Kidney (tissue), 14 donors: ENCODE measurements around the gene KRT6B. TPM values are rescaled to one million over a fixed set of nuclear protein-coding genes. Genes with fewer than 3 reads are reported as not detected.

Experiments used
- DNase-seq, 5 donors: peaks; one replicate each; pipeline ENCODE4 v3.0.0-alpha.2; 2013 to 2020
- FAIRE-seq: peaks from 2 replicates; lab custom pipeline; 2012; peaks lifted over from hg19 to GRCh38; lab: Jason Lieb, UNC
- H3K27ac ChIP-seq, 2 donors: one replicate each; pipeline ENCODE4 v1.7.0; 2013; ENCODE audit warnings: low read depth in 2 of 2, low read length in 2 of 2, inconsistent platforms in 1 of 2
- H3K27me3 ChIP-seq: one replicate; pipeline ENCODE4 v1.7.1; 2013; ENCODE audit warnings: low read length, inconsistent platforms; ENCODE audit not compliant: control insufficient read depth, insufficient read depth
- H3K36me3 ChIP-seq, 3 donors: one replicate each; pipeline versions ENCODE4 v1.7.0 to v1.7.1; 2013; ENCODE audit warnings: low read length in 3 of 3, control low read depth in 1 of 3, inconsistent platforms in 1 of 3; ENCODE audit not compliant: insufficient read depth in 3 of 3, control insufficient read depth in 2 of 3
- H3K4me1 ChIP-seq, 3 donors: one replicate each; pipeline versions ENCODE4 v1.7.0 to v1.7.1; 2013; ENCODE audit warnings: low read length in 3 of 3, inconsistent platforms in 1 of 3, low read depth in 1 of 3; ENCODE audit not compliant: control insufficient read depth in 2 of 3, insufficient read depth in 2 of 3
- H3K4me3 ChIP-seq, 3 donors: one replicate each; pipeline versions ENCODE4 v1.7.0 to v1.8.1; 2013; ENCODE audit warnings: low read length in 3 of 3, control low read depth in 1 of 3, inconsistent platforms in 1 of 3
- H3K9ac ChIP-seq, 3 donors: one replicate each; pipeline versions ENCODE4 v1.7.0 to v1.7.1; 2013; ENCODE audit warnings: low read length in 3 of 3, control low read depth in 1 of 3, inconsistent platforms in 1 of 3
- H3K9me3 ChIP-seq, 3 donors: one replicate each; pipeline versions ENCODE4 v1.7.0 to v1.7.1; 2013; ENCODE audit warnings: low read length in 3 of 3, control low read depth in 1 of 3, inconsistent platforms in 1 of 3; ENCODE audit not compliant: control insufficient read depth in 2 of 3, insufficient read depth in 1 of 3
- intact Hi-C: fragments of 100-400 bp; cut with DNase I; formaldehyde crosslinking; loops from one replicate; pipeline ENCODE4 v1.11.1; 2022
- polyA plus RNA-seq: library from polyadenylated mRNA; stranded (reverse); fragments of 350-450 nt; fragmentation: Illumina TruSeq; extraction: RNeasy Lipid Tissue Mini Kit (QIAGEN cat#74804); gene quantifications from one replicate; pipeline ENCODE4 v1.2.3, GENCODE V29; 2014; ENCODE audit warnings: low read depth, low replicate concordance; ENCODE audit not compliant: insufficient read depth
- total RNA-seq: library from RNA; stranded (reverse); fragmentation: NEBNext Ultra II Directional; extraction: Animal tissue kit (Norgen Biotek cat#: 25700); gene quantifications from one replicate; pipeline ENCODE4 v1.2.1, GENCODE V29; 2021
- TF ChIP-seq, protein P1 (sequence below): IDR thresholded peaks from 3 replicates; pipeline ENCODE4 v1.5.1; 2012; ENCODE audit warnings: mild to moderate bottlenecking, moderate library complexity, borderline replicate concordance; ENCODE audit not compliant: insufficient read depth; ENCODE audit errors: extremely low read depth
- donor health status: control.
- donor health status: control.
- donor health status: control.
- donor health status: control.
- donor health status: control.
- donor health status: DM: yes; HTN: yes; CAD: no.
- donor health status: Normal renal cell carcinoma (clear cell type).

The KRT6B gene
- total and polyA plus RNA-seq, 2 donors from 2014 or later = not detected

DNA sequence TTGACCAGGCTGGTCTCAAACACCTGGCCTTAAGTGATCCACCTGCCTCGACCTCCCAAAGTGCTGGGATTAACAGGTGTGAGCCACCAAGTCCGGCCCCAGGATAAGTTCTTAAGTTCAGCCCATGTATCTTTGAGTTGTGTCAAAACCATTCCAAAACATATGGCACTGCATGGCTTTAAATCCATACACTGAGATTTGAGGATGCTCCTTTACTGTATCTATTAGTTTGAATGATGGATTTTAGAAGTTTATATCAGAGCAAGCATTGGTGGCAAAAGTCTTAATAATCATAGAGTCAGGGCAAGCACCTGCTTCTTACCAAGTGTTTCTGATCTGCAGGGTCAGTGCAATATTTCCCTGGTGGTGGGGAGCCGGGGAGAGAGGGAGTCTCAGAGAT, 6.1 kb downstream of the KRT6B start:
- Histone ChIP-seq H3K9ac (no peak overlapping the region), H3K27ac (no peak overlapping the region), H3K4me1 (no peaks in the 10 kb centered on the region), H3K9me3 (no peaks in the 10 kb centered on the region), H3K27me3 (no peaks in the 10 kb centered on the region), H3K36me3 (no peaks in the 10 kb centered on the region), H3K4me3 (no peak overlapping the region)
- TF ChIP-seq, protein P1, sequence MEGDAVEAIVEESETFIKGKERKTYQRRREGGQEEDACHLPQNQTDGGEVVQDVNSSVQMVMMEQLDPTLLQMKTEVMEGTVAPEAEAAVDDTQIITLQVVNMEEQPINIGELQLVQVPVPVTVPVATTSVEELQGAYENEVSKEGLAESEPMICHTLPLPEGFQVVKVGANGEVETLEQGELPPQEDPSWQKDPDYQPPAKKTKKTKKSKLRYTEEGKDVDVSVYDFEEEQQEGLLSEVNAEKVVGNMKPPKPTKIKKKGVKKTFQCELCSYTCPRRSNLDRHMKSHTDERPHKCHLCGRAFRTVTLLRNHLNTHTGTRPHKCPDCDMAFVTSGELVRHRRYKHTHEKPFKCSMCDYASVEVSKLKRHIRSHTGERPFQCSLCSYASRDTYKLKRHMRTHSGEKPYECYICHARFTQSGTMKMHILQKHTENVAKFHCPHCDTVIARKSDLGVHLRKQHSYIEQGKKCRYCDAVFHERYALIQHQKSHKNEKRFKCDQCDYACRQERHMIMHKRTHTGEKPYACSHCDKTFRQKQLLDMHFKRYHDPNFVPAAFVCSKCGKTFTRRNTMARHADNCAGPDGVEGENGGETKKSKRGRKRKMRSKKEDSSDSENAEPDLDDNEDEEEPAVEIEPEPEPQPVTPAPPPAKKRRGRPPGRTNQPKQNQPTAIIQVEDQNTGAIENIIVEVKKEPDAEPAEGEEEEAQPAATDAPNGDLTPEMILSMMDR = no peak
- intact Hi-C loops = no loop called here
- DNase-seq = no peak
- FAIRE-seq = no peak

DNA sequence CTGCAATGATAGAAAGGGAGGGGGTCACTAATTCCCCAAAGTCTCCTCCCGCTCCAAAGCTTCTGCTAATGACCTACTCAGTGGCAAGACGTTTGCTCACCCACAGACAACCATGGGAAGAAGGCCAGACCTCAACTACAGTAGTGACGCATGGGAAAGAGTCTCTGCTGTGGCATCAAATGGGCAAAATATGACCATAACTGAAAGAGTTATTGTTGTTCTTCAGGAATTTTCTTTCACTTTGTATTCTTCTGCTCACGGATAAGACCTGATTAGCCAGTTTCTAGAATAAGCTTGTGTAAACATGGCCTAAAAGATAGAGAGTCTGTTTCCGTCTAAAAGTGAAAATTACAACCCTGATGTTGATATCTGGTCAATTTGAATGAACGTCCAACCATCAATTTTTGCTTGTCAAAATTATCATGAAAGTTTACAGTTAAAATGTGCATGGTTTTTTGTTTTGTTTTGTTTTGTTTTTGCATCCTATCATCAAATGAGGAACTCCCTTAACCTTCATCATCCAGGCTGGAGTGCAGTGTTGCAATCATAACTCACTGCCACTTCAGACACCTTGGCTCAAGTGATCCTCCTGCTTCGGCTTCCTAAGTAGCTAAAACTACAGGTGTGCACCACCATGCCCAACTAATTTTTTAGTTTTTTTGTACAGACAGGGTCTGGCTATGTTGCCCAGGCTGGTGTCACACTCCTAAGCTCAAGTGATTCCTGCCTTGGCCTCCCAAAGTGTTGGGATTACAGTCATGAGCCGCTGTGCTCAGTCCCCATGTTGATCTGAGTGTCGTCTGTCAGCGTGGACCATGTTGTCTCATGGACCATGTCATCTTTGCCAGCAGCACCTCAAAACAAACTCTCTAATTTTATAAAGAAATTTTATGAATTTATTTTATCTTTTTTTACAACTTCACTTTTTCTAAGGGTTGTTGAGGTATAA, 7.0 kb downstream of the KRT6B start:
- intact Hi-C loops = no loop called here
- DNase-seq (no peak), FAIRE-seq (no peak)
- Histone ChIP-seq H3K27me3 (no peaks in the 10 kb centered on the region), H3K36me3 (no peaks in the 10 kb centered on the region), H3K27ac (no peak overlapping the region), H3K4me3 (no peak overlapping the region), H3K4me1 (no peaks in the 10 kb centered on the region), H3K9ac (no peak overlapping the region), H3K9me3 (no peaks in the 10 kb centered on the region)
- TF ChIP-seq, protein P1 = no peak

DNA sequence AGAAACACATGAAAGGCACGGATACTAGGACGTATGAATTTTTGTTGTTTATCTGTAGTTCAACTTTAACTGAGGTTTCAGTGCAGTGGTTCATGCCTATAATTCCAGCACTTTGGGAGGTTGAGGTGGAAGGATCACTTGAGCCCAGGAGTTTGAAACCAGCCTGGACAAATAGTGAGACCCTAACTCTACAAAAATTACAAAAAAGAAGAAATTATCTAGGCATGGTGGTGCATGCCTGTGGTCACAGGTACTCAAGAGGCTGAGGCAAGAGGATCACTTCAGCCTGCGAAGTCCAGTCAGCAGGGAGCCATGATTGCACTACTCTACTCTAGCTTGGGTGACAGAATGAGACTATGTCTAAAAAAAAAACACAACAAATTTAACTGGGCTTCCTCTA, 8.0 kb downstream of the KRT6B start:
- no peak for FAIRE-seq
- H3K27ac ChIP-seq = no peak overlapping the region

More for the DNA sequence above, 8.0 kb downstream of the KRT6B start:
- intact Hi-C loops = no loop called here
- TF ChIP-seq, protein P1 = no peak
- Histone ChIP-seq H3K4me3 (no peak overlapping the region), H3K36me3 (no peaks in the 10 kb centered on the region), H3K9me3 (no peaks in the 10 kb centered on the region), H3K27me3 (no peaks in the 10 kb centered on the region), H3K4me1 (no peaks in the 10 kb centered on the region), H3K9ac (no peak overlapping the region)
- DNase-seq = no peak
